GM21360 (cell line): ENCODE data around the gene BRCA2.

Experiments
- ATAC-seq: cut with Tn5 transposase; IDR thresholded peaks from one replicate; pipeline ENCODE4 v1.9.1; 2021; ENCODE audit warnings: mild to moderate bottlenecking, moderate library complexity; ENCODE audit not compliant: unreplicated experiment

The BRCA2 gene

DNA sequence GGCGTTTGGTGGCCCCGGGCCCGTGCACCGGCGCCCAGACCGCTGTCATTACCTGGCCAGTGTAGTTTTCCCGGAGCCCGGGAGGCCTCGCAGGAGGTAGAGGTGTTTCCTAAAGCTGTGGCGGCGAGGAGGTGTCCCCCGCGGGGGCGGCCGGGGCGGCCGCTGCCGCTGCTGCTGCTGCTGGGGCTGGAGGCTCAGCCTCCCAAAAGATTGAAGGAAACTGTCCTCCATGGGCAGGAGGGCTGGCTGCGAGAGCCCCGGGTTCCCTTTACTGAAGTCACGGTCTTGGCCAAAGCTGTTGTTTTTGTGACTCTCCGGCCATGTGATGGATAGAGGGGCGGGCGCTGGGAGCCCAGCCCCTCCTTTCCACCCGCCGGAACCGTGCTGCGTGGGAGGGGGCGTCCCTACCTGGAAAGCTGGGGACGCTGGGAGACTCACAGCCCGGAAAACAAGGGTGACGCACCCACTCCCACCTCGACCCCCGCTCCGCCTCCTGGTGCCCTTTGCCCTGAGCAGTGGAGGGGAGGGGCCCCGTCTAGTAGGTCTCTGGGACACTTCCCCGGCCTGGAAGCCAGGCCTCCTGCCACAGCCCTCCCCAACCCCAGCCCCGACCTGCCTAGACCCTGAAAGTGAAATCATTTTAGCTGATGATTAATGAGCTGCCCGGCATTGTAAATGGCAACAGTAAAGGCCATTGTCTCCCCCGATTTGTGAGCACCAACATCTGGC, 112.7 kb downstream of the BRCA2 start, which contains the start of gene N4BP2L1:
Gene N4BP2L1, minus strand, starts transcription at position 279 of the 729 bp plus-strand sequence. Its CDS starts 48 bp downstream, at position 231.
- peak; percentile 60 for ATAC-seq

DNA sequence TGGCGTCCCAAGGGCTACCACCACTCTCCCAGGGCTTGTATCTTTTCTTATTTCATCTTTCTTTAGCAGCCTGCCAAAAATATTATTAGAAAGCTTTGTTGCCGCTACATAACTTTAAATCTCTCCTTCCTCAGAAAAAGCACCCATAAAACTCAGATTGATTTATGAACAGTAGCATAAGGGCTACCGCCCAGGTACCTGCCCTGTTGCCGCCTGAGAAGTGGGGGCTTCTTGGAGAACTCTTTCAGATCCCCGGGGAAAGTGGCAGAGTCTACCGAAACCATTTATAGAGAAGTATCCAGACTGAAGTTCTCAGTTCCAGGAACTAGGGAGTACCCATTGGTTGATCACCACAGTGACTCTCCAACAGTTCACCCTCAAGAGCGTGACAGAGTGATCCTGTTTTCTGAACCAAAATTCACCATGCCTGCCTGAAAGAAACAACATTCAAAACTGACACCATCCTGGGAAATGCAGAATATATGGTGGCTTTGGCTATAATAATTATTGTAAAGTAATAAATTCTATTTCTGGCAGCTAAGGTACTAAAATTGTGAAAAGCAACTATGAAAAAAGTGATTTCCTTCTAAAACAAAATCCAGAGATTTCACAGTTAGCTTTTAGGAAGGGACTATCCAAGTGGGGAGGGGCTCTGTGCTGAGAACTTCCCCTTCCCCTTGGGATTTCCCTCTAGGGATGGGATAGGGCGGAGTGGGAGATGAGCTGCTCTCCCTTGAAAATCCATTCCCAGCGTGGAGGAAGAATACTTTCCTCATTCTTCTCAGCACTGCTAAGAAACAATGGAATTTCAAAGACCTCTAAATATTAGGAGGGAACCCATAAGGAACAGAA, 113.5 kb downstream of the BRCA2 start:
- ATAC-seq = no peak

DNA sequence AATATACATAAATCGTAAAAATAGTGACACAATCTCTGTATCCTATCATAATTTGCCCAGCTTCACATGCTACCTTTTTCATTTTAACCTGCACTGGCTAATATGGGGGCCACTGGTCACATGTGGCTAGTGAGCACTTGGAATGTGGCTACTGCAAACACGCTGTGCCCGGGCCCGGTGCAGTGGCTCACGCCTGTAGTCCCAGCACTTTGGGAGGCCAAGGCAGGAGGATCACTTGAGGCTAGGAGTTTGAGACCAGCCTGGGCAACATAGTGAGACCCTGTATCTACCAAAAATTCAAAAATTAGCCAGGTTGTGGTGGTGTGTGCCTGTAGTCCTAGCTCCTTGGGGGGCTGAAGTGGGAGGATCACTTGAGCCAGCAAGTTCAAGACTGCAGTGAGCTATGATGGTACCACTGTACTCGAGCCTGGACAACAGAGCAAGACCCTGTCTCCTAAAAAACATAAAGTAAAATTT, 114.2 kb downstream of the BRCA2 start:
- no peak for ATAC-seq

DNA sequence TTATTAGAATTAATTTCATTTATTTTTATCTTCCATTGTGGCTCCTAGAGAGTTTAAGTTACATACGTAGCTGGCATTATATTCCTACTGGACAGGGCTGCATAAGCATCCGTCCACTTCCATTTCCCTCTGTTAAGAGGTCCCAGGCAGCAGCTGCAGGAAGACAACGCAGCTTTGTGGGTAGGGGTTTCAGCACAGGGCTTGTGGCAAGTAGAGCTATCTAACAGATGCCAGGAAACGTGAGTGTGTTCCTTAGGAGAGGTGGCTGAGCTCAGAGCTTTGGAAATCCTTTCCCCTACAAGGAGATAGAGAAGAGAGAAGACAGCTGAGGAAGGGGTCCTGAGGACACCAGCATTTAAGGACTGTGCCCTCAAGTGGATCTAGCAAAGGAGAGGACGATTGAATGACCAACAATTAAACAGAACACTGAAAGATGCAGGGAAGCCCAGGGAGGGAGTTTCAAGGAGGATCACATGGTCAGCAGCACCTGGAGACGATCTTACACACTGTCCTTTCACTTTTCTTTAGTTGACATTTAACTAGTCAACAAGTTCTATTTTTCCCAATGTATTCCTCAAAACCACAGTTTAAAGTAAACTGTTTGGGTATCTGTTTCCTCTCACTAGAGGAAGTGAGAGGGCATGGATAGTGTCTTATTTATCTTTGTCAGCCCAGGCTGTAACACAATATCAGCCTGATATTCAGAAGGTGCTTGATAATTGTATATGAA, 114.9 kb downstream of the BRCA2 start:
- no peak for ATAC-seq

DNA sequence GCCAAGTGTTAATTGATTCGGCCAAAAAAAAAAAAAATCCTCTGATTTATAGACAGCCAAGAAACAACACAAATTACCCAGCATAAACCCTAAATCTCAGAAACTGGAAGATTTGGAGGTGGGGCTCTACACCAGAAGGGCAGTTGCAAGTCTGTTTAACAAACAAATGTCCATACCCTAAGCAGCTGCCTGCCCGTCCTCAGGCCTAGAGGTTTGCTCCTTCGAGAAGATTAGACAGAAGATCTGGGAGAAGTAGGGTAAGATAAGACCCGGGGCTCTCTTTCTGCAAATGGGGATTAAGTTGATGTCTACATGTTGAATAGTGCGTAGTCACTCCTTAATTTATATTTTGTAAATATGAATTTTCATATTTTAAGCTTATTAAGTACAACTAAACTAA, 116.1 kb downstream of the BRCA2 start:
- ATAC-seq = no peak

DNA sequence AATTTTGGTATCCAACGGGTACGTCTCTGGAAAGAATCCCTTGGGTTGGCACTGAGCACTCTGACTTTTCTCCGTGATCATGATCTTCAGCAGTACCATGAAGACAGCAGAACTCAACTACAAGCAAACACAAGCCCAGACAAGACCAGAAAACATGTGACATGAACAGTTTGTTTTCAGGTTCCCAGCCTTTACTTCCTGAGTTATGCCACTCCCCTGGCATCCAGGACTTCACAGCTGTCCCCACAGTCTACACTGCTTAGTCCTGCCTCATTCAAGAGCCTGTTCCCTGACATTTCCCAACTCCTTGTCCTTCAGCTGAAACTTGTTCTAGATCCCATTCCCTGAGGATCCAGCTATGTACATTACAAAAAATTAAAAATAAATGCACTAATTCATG, 117.5 kb downstream of the BRCA2 start:
- no peak for ATAC-seq

DNA sequence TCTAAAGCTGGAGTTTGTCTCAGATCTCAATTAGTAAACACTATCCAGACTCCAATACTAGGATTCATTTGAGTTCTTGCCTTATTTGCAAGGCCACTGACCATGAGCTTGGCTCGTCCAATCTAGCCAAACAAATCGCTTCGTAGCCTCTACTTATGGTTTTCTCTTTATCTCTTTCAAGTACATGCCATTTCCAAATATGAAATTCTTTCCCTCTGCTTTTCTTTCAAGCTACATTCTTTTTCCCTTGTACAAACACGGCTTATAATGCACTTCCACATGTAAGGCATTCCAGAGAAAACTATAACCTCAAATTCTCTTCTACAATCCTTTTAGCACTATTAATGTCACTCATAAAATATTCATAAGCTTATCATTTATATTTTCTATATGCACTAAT, 123.6 kb downstream of the BRCA2 start:
- ATAC-seq = no peak

DNA sequence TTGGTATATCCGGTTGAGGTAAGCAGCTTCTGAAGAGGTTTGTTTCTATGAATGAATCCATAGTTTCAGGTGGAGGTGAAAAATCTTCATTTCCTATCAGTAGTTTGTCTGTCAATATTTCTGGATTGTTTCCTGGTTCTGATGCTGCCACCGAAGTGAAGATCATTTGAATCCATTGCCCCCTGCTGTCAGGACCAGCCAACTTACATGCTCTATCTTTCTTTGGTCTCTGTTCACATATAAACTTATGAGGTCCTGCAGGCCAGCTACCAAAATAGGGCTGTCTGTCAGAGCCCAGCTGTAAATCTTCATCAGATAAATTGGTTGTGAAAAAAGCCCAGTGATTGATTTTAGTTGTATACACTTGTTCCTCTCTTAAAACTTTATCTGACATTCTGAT, 127.8 kb downstream of the BRCA2 start:
- peak; percentile 59 for ATAC-seq

DNA sequence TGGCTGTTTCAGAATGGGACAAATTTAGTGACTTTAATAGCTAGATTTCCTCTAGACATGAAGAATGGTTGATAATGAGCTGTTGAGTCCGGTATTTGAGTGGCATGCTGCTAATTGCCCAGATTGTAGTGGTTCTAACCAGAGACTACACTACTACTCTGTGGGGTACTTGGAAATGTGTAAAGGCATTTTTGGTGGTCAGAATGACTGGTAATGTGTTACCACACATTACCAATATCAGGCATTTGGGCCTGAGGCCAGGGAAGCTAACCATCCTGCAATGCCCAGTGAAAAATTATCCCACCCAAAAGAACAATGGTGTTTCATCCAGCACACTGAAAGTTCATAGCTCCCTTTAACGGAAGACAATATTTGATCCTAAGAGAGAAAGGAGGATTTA, 130.2 kb downstream of the BRCA2 start:
- ATAC-seq = no peak

DNA sequence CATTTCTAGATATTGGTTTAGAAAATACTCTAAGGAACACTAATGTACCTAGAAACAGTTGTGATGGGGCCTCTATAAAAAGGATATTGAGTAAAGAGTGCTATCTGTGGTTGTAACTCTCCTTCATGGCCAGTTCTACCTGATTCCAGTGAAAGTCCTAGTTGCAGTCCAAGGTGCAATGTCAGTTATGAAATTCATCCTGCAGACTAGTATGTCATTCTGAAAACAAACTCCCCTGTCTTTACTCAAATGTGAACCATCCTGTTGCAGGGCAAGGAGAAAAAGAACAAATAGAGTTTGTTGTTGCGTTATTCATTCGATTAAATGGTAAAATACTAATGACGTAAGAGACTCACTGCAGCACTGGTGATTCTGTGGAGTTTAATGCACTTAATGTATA, 130.9 kb downstream of the BRCA2 start:
- ATAC-seq = no peak

DNA sequence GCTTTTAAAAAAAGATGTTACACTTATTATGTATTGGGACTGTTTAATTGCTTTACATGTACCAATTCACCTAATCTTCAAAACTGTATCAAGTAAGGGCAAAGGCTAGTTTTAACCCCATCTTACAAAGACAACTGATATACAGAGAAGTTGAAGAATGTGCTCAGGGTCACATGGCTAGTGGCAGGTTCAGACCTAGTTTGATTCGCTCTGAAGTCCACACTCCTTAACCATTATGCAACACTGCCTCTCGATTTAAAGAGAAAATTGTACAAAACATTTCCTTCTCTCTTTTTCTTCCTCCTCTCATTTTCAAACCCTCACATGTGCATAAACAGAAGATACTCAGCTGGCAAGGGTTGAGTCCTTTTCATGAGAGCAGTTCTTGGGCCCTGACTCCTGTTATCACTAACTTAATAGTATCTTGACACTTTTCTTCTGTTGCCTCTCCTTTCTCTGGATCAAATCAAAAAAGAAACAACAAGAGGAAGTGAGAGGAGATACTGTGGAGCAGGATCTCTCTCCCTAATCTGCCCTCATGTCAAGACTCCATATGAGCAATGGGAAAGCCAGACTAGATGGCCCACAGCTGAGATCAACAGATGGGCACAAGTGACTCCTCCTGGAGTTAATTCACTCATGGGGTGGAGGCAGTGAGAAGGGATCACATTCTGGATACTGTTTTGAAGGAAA, 131.6 kb downstream of the BRCA2 start:
- no peak for ATAC-seq

DNA sequence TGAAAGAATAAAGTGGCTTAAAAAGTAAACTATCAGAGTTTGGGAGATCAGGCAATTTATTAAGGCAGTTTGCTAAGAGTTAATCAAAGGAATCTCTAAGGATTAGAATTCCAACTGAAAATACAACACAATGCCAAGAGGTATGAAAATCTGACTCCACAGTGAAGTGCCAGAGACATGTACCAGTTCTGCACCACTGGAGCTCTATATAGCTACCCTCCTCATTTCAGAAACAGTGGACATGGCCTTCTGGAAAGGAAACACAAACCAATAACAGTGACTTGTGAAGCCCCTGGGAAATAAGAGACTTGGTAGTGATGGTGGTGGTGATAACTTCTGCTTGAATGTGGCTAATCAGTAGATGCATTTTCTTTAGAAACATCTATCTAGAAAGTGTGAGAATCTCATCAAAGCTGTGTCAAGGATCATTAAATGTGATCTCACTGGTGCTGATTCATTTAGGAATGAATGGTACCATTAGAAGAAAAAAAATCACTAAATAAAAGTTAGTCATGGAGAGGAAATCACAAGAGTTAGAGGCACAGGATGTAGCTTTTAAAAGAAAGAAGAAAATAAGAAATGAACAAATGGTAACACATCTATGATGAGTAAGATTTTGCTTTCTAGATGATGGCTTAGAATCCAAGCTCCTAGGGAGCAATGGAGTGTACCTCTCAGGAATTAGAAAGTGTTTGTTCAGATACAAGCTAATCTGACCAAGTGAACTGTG, 132.8 kb downstream of the BRCA2 start:
- no peak for ATAC-seq

DNA sequence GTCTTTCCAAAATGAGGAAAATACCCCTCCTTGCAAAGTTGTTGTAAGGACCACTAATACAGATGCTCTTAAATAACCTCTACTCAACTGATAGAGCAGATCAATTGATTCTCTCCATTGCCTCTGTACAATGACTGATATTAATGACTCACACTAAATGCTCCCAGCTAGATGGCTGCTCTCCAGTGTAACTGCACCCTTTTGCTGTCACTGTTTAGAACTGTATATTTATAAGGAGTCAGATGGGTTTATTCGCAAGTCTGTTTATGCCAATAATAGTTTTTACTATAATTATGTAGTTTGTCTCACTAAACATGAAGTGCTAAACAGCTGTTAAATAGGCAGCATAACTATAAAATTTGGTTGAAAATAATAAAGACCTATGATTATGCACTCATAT, 133.7 kb downstream of the BRCA2 start:
- no peak for ATAC-seq
